Effector CD8-positive, alpha-beta T cell (primary cell): ENCODE data around the gene RASGRP4.
"Not testable (repeated sequence)": the region's sequence is repeated elsewhere in the genome, so short reads cannot be mapped to it uniquely, and the experiment has no call there.

Experiments
- DNase-seq: peaks from one replicate; lab custom pipeline; 2025; lab: John Stamatoyannopoulos, UW
- total RNA-seq, 4 experiments: gene quantifications; one replicate each; lab custom pipeline; 2026; lab: John Stamatoyannopoulos, UW

Gene RASGRP4
- 0 to 0.09 (median 0) reads per million in 4 experiments for total RNA-seq

- no peak for DNase-seq
Measured at GRCh38 chr19:38425810-38426466, at the start of gene RASGRP4. Gene RASGRP4, minus strand, starts transcription at chr19:38426219. Its CDS starts 128 bp downstream, at chr19:38426091.

- DNase-seq: no peak
Measured at GRCh38 chr19:38475176-38475575, 49.2 kb upstream of the RASGRP4 start.

GRCh38 chr19:38473201-38473600 lies 47.2 kb upstream of the RASGRP4 start:
- DNase-seq: no peak

GRCh38 chr19:38472725-38473124 lies 46.7 kb upstream of the RASGRP4 start:
- not testable (repeated sequence) for DNase-seq

GRCh38 chr19:38470788-38471480 lies 44.9 kb upstream of the RASGRP4 start:
- DNase-seq: no peak

- no peak for DNase-seq
Measured at GRCh38 chr19:38469151-38469550, 43.1 kb upstream of the RASGRP4 start.

- DNase-seq: no peak
Measured at GRCh38 chr19:38467541-38468525, 41.8 kb upstream of the RASGRP4 start.

GRCh38 chr19:38466050-38466449 lies 40.0 kb upstream of the RASGRP4 start:
- DNase-seq: no peak

- DNase-seq: no peak
Measured at GRCh38 chr19:38464421-38465082, 38.5 kb upstream of the RASGRP4 start.

GRCh38 chr19:38463365-38463764 lies 37.3 kb upstream of the RASGRP4 start:
- DNase-seq: no peak

GRCh38 chr19:38458991-38459390 lies 33.0 kb upstream of the RASGRP4 start:
- DNase-seq: no peak

- no peak for DNase-seq
Measured at GRCh38 chr19:38457690-38458405, 31.8 kb upstream of the RASGRP4 start.

GRCh38 chr19:38457202-38457601 lies 31.2 kb upstream of the RASGRP4 start:
- DNase-seq: no peak

- DNase-seq: no peak
Measured at GRCh38 chr19:38455031-38455430, 29.0 kb upstream of the RASGRP4 start.

GRCh38 chr19:38453596-38453995 lies 27.6 kb upstream of the RASGRP4 start:
- no peak for DNase-seq

GRCh38 chr19:38452430-38453366 lies 26.7 kb upstream of the RASGRP4 start:
- no peak for DNase-seq

GRCh38 chr19:38451629-38452028 lies 25.6 kb upstream of the RASGRP4 start:
- DNase-seq: no peak

- DNase-seq: no peak
Measured at GRCh38 chr19:38451036-38451435, 25.0 kb upstream of the RASGRP4 start.

- DNase-seq: no peak
Measured at GRCh38 chr19:38449518-38449917, 23.5 kb upstream of the RASGRP4 start.

- no peak for DNase-seq
Measured at GRCh38 chr19:38448225-38448624, 22.2 kb upstream of the RASGRP4 start.
